HT-29 (cell line): Measurements from ENCODE around the gene SAP30L. TPM values are rescaled to one million over a fixed set of nuclear protein-coding genes. Genes with fewer than 3 reads are reported as not detected.

ENCODE experiments used
- DNase-seq: peaks from one replicate; pipeline ENCODE4 v3.0.0-alpha.2; 2015; ENCODE audit warnings: low spot score
- total RNA-seq: library from RNA; depleted of rRNA; stranded (reverse); fragments of >200 nt; shearing (Covaris generic); gene quantifications from 2 replicates; pipeline ENCODE4 v1.2.3, GENCODE V29; 2014

Gene SAP30L
- total RNA-seq, 1 experiment from 2014 or later: 28.1 TPM

DNA sequence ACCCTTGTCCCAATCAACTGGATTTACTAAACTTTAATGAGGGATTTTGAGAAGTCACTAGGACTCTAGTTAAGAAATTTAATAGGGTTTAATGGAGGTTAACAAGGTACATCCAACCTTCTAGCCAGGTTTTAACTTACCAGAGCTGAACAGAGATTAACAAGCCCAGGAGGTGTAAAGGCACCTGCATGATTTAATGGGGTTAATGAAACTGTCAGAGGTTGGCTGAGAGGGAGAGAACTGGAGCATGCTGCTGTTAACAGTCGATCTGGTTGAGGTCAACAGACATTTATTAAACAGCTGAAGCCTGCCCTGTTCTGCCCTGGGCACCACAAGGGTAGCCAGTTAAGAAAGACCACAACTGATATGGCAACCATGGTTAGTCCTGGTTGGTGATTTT lies 18.6 kb downstream of the SAP30L start:
- no peak for DNase-seq

DNA sequence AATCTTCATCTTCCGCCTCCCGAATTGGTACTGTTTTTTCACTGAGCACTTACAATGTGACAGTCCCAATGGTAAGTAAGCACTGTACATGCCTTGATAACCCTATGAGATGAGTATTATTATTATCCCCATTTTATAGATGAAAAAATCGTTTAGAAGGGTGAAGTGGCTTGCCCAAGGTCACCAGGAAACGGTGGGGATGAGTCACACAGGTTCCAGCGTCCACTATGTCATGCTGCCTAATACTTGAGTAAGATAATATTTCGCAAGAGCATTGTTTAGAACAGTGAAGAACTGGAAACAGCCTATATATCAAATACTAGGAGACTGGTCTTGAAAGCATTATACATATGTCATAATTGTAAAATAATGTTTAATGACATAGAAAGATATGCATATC lies 19.4 kb downstream of the SAP30L start:
- DNase-seq: peak; percentile 9

DNA sequence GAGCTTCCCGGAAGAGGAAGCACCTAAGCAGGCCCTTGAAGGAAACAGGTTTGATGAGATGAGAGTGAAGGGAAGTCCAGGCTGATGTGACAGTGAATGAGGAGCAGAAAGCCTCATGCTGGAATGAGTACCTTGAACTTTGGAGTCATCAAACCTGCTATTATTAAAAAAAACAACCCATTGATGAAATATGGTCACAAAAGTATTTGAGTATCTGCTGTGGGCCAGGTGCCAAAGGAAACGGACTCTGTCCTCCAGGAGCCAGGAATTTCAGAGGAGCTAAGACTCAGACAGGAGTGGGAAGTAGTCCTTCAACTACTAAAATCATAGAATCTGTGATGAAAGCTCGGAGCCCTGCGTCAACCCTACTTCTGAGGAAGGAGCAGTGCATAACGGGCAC lies 20.4 kb downstream of the SAP30L start:
- peak; percentile 20 for DNase-seq

DNA sequence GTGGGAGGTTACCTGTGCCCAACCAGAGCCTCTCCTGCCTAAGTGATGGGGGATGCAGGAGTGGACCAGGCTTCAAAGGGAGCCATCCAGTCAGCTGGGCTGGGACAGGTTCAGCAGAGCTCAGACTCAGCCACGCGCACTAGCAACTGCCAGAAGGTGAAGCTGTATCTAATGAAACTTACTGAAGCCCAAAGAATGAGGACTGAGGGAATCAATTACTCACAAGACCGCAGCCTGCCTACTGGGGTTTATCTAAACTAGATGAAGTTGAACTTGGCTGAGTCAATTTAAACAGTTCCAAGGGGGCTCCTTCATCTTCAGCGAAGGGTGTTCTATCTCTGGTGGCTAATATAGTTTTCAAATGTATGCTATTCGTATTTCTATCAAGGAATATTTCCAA lies 20.9 kb downstream of the SAP30L start:
- no peak for DNase-seq

DNA sequence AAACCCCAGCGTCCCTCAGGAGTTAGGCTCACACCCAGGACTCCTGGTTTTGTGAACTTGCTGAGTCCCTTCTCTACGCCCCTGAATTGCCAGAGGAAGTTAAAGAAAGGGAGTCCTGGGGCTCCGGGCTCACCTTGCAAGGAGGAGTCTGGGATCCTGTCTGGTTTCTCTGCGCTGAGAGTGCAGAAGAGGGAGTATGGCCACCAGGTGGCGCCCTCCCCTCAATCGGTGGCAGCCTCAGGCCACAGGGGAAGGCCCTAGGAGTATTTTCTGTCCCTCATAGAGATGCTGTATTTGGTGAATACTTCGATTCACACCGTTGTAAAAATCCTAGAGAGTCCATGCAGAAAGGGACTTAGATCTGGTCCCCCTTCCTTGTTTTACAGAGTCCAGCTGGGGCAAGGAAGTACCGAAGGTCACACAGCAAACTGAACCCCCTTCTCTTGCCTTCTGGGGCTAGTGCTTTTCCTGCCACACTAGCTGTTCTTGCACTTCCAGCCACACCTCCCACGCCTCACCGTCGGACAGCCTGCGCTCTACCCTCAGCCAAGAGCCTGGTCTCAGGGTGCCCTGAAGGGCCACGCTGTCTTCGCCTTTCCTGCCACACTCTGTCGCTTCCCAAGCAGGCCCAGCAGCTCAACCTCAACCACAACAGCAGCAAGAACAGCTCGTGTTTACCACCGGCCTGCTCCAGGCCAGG lies 22.0 kb downstream of the SAP30L start:
- DNase-seq: peak; percentile 81

DNA sequence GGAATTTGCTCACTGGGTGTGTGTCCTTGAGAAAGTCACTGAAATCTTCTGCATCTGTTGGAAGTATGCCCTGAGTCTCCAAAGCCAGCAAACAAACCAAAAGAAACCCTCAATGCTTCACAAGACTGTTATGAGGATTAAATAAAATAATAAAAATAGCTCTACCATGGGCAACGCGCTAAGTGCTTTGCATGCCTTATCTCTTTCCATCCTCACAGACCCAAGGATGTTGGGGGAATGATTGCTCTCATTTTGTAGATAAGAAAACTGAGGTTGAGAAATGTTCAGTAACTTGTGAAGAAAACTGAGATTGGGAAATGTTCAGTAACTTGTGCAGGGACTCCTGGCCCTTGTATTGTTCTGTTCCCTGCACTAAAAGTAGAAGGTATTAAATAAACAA lies 24.3 kb downstream of the SAP30L start:
- DNase-seq: no peak

DNA sequence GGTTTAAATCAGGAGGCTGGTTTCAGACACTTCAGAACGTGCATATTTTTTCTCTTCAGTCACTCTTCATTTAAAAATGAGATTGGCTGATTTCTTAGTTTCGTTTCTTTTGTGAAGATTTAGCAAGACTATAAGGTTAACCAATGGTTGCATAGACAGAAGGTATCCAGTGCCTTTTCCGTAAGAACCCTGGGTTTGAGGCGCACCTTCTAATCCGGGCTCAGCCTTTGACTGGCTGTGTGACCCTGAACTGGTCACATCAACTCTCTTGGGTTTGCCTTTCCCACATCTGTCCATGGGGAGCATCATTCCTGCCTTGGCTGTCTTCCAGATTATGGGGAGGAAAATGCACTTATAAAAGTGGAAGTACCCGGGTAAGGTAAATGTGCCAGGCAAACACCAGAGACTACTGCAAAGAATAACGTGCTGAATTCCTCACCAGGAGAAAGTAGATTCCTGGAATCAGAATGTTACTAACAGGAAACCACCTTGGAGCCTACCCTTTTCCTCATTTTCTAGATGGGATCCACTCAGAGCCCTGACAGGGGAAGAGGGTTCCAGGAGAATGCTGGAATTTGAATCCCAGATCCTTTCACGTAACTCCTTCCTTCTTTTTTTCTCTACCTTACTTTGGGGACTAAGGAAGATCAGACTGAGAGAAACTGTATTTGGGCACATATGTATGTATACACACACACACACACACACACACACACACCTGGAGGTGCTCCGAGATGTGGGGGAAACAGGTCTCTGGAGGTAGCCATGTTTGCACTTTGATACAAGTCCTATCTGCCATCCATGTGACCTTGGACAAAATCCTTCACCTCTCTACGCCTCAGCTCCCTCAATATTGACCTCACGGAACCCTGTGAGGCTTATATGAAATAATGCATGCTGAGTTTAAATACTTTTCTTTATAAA lies 25.4 kb downstream of the SAP30L start:
- no peak for DNase-seq

DNA sequence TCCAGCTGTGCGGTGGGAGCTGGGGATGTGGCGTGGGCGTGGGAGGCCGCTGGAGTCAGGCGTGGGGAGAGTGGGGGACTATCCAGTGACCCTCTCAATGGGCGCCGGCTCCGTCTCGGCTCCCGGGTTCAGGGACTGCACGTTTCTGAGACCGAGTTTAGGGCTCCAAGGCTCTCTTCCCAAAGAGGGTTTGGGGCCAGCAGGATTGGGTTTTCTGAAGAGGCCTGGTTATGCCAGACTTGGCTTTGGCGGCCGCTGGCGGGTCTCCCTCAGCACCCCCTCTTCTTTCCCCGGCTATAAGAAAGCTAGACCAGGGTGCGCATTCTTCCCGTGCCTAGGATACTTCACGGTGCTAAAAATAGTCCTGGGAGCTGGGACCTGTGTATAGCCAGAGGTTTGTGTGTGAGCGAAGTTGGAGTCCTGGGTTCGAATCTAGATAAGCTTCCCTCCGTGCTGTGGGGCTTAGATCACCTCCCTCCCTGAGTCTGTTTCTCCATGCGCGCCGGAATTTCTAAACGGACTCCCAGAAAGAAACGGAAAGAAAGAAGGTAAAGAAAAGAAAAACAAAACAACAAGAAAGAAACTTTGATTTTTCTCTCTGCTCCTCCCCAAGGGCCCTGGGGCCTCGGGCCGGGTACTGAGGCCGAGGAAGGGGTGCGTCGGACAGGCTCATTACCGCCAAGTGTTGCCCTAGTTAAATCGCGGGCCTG lies 27.2 kb downstream of the SAP30L start:
- DNase-seq: no peak

DNA sequence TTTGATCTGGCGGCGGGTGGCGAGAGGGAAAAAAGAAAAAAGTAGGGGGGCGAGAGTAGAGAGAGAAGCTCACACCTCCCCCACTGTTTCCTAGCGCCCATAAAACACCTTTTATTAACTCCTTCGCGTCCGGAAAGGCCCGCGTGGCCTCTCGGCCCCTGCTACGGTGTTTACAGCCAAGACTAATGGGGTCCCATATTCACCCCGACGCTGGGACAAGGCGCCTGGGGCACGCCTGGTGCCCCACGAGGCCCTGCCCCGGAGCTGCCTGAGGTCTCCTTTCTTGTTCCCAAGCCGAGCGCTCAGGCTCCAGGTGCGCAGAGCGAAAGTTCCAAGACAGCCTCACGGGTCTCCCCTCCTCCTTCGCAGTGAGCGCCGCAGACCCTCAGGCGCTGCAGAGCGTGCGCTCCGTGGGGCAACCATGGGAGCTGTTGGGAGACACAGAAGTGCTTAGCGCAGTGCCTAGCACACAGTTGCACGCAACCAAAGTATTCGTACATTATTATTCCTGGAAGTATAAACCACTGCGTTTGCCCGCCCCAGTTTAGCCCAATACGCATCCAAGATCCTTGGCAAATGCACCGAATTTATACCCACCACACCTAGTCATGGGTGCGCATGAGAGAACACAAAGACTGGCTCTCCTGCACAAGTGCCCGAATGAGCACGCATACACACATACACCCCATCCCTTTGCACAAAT lies 27.9 kb downstream of the SAP30L start:
- DNase-seq: no peak

DNA sequence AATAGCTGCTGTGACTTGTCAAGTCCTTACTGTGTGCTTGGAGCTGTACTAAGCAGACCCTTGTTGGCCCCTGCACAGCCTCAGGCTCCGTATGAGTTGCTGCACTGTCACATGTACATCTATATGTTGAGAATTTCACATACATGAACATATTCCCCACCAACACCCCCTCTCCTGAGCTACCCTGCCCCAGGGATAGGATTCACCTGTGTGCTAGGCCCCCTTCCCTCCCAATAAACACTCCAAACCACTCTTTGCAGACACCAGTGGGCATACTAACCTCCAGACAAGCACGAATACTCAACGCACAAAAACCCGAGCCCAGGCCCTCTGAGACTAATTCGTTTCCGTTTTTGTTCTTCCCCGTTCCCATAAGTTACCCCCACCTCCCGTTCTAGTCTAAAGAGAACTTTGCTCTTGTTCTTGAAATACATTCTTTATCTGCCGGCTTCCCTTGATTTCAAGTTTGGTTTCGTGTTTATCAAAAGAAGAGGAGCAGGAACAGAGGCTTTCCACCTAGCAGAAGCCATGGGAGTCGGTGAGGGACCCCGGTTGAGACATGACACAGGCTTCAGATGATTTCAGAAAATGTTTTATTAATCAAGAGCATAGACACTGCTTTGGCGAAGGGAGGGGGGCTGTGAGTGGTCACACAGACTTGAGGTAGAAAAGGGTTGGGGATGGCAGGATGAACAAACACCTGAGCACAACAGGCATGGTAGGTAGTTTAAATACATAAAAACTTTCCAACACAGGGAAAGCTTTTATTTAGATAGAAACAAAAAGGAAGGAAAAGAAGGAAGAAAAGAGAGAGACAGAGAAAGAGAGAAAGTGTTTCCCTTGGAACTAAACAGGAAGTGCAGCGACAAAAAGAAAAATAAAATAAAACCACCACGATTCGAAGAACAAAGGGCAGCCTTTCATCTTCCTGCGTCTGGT lies 28.9 kb downstream of the SAP30L start:
- no peak for DNase-seq

DNA sequence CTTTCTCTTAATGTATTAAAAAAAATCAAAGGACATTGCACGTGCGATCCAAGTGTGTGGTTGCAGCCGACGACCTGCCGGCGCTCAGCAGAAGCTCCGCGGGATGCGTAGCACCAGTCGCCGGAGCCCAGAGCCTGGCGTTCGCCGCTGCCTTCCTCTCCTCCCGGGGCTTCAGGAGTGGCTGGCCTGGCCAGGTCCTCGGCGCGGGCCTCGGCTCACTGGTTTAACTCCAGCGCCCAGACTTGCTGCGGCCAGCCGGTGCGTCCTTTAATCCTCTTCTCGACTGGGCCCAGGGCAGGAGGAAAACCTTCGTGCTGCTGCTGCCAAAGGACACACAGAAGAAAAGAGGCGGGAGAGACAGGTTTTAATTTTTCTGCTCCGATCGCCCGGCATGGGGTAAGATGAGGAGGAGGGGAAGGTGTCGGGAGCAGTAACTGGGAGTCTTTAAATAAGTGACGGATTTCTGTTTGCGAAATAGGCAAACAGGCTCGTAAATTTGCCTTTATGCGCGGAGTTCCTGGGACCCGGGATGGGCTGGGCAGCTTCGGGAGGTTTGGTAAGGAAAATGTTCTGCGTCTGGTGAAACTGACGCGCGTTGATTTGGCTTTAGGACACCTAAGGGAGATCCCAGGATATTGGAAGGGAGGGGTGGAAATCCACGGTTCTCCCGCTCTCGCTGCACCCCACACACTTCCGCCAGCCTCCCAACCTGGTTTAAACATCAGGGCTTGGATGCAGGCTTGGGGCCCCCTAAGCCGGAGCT lies 30.0 kb downstream of the SAP30L start:
- DNase-seq: no peak

DNA sequence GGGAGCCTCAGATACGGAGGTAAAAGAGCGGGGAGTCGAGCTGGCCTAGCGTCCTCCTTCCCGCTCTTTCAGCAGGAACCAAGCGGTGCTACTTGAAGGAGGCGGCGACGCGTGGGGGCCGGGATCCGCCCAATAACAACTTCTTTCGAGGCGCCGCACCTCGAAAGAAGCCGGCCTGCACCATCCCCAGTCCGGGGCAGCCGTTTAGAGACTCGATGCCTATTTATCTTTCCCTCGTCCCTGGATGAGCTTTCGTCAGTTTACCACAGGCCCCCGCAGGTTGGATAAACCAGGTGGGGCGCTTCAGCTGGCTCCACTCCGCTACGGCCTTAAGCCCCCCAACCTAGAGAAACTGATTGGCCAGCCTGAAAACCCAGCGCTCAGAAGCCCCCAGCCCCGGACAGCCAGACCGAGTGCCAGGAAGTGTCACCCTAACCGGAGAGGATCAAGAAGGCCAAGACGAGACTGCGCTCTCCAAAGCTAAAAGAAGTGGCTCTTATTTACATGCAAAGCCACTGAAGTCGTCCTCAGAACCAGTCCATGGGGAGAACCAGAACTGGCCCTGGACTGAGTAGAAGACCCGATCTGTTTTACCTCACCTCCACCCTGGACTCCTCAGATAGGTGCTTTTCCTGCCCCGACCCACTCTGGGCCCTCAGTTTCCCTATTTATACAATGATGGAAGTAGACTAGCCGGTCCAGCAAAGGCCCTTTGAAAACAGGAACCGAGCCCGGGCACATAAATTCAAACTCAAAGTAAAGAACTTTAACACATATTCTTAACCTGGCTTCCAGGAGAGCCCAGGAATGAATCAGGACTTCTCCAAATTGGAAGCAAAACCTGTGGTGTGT lies 30.8 kb downstream of the SAP30L start:
- DNase-seq: no peak

DNA sequence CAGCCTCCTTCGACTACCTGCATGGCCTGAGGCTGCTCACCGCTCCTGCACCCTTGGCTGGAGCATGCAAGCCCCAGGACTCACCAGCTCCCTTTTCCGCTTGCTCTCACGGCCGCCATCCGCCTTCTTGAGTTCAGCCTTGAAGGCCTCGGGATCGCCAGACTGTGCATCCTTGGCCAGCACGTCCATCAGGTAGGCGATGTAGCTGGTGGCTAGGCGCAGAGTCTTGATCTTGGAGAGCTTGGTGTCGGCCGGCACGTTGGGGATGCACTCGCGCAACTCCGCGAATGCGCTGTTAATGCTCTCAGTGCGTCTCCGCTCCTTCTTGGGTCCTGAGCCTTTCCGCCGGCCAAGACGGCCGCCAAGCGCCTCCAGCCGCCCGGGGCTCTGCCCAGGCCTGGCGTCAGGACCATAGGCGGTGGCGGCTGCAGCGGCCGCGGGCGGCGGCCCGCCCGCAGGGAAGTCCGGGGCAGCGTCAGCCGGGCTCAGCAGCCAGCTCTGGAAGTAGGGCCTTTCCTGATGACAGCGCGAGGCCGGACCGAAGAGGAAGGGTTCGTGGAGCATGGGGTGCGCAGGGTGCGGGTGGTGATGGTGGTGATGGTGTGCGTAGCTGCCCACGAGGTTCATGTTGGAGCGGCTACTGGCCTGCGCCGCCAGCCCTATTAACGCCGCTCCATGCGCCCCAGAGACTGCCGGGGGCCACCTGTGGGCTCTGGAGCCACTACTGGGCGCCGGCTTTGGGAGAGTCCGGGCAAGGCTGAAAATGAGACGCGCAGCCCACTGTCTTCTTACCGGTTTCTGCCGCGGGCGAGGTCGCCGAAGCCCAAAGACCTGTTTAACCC lies 31.8 kb downstream of the SAP30L start:
- no peak for DNase-seq

DNA sequence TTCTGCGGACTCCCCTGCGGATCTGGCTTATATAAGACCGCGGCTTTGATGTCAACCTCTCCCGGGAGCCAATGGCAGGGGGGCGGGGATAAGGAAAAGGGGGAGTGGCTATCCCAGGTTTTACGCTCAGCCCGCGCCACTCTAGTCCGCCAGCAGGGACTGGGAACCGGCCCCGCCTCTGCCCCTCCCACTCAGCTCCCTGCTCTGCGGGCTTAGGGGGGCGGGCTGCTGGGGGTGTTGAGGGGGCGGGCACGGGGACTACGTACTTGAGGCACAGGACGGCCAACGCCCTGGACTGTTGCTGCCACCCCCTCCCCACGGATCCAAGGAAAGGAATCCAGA lies 32.4 kb downstream of the SAP30L start, which contains the start of gene HAND1:
Gene HAND1, minus strand, starts transcription at position 4 of the 342 bp plus-strand sequence. CDS start 219 bp downstream, outside the sequence.
- DNase-seq: no peak

DNA sequence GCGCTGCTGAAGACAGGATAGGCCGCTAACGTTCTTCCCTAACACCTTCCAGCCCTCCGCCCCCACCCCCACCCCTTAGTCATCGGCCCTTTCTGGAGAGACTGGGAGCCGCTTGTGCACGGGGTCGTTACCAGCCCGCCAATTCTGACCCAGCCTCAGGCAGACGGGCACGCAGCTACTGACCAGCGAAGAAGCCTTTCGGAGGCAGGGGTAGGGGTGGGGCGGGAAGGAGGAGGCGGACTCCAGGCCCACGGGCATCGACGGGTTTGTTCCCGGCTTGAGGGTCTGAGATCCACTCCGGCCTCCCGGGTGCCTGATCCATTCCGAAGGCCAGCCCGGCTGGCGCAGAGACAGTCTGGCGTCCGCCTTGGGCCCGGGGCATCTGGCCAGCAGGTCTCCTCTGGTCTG lies 33.0 kb downstream of the SAP30L start:
- DNase-seq: no peak

DNA sequence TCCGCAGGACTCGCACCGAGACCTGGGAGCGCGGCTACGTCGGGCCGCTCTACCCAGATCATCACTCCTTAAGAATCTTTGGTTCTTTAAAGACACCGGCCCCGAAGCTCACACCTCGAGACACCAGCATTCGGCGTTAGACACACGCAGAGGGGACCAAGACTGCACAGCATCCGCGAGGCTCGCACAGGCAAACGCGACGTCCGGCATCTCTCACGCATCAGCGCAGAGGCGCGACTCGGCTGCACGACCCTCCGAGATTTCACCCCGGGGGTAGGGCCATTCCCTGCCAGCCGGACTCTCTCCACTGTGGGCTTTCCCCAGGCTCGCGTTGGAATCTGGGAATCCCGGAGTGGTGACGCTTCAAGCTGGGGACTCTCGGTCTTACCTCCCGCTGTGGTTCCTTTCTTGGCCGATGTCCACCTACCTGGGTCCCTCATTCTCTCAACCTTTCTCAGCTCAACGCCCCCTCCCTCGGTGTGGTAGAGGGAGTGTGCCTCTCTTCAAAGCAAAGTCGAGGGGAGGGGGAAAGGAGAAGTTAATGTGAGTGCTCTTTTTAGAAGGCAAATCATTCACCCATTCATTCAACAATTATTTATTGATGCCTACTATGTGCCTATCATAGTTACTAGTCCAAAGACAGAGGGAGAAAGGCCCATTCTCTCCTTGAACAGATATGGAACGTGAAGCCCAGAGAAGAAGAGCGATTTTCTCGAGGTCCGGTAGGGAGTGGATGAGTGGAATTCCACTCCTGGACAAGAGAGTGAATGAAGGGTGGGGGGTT lies 33.6 kb downstream of the SAP30L start:
- DNase-seq: no peak
